ENCODE data around the gene C14orf93. TPM values are rescaled to one million over a fixed set of nuclear protein-coding genes. Genes with fewer than 3 reads are reported as not detected.

C14orf93 gene
- total RNA-seq, 1 donor from 2014 or later, result 15.4 TPM

DNA sequence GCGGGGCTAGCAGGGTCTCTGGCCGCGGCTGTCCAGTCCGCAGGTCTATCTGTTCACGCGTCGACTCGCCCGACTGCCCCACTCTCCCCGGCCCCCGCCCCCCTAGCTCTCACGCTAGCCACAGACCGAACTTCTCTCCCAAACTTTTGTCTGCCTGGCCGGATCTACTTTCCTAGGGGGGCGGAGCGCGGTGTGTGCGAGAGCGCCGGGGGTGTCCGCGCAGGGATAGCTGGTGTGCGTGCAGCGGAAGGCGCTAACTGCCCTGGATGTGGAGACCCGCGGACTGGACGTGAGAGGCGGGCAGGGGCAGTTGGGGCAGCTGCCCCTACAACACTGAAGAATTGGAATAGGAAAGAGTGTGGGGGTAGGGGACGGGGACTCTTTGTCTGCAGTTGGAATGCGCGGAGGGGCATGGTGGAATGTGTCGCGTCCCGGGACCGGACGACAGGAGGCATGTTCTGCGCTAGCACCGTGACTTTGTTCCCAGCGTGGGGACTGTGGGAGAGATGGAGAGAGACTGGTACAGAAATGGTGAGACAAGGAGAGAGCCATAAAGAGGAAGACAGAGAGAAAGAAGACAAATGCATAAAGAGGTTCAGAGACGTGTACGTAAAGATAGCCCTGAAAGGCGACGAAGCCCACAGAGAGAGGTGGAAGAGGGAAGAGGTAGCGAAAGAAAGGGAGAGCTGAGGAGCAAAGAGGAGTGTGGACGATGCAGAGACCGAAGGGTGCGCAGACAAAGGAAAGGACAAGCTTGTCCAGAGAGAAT lies 27.3 kb downstream of the C14orf93 start, which contains the start of gene AJUBA:
AJUBA (minus strand) TSS at position 75 of the 769 bp plus-strand sequence. CDS start 285 bp downstream, outside the sequence.
- TF ChIP-seq, protein P1, sequence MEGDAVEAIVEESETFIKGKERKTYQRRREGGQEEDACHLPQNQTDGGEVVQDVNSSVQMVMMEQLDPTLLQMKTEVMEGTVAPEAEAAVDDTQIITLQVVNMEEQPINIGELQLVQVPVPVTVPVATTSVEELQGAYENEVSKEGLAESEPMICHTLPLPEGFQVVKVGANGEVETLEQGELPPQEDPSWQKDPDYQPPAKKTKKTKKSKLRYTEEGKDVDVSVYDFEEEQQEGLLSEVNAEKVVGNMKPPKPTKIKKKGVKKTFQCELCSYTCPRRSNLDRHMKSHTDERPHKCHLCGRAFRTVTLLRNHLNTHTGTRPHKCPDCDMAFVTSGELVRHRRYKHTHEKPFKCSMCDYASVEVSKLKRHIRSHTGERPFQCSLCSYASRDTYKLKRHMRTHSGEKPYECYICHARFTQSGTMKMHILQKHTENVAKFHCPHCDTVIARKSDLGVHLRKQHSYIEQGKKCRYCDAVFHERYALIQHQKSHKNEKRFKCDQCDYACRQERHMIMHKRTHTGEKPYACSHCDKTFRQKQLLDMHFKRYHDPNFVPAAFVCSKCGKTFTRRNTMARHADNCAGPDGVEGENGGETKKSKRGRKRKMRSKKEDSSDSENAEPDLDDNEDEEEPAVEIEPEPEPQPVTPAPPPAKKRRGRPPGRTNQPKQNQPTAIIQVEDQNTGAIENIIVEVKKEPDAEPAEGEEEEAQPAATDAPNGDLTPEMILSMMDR (IDR thresholded peaks at IDR 0.05; ENCODE audit: unreplicated experiment), result no peak
- H3K27ac Mint-ChIP-seq, result peak within 1 kb of the TSS; percentile 62
- peaks cover 32% of the 10 kb centered on the region for H3K4me1 Mint-ChIP-seq (ENCODE audit: low read depth)
- H3K4me3 Mint-ChIP-seq (ENCODE audit: low read depth), result no peak within 1 kb of the TSS
- no peaks in the 10 kb centered on the region for H3K9me3 Mint-ChIP-seq (ENCODE audit: low read depth)
- no peaks in the 10 kb centered on the region for H3K27me3 Mint-ChIP-seq
- DNase-seq (ENCODE audit: low spot score, unreplicated experiment), result peak; percentile 84
- H3K36me3 Mint-ChIP-seq (ENCODE audit: insufficient read depth), result peaks cover 12% of the 10 kb centered on the region

- H3K27ac Mint-ChIP-seq, result peak overlapping the region; percentile 62
- no peaks in the 10 kb centered on the region for H3K27me3 Mint-ChIP-seq
- TF ChIP-seq, protein P1 (IDR thresholded peaks at IDR 0.05; ENCODE audit: unreplicated experiment), result no peak
- no peak overlapping the region for H3K4me3 Mint-ChIP-seq (ENCODE audit: low read depth)
- DNase-seq (ENCODE audit: low spot score, unreplicated experiment), result no peak
- H3K4me1 Mint-ChIP-seq (ENCODE audit: low read depth), result peaks cover 39% of the 10 kb centered on the region
- peaks cover 12% of the 10 kb centered on the region for H3K36me3 Mint-ChIP-seq (ENCODE audit: insufficient read depth)
- no peaks in the 10 kb centered on the region for H3K9me3 Mint-ChIP-seq (ENCODE audit: low read depth)
Observed at GRCh38 chr14:22981876-22982476, 28.0 kb downstream of the C14orf93 start.

DNA sequence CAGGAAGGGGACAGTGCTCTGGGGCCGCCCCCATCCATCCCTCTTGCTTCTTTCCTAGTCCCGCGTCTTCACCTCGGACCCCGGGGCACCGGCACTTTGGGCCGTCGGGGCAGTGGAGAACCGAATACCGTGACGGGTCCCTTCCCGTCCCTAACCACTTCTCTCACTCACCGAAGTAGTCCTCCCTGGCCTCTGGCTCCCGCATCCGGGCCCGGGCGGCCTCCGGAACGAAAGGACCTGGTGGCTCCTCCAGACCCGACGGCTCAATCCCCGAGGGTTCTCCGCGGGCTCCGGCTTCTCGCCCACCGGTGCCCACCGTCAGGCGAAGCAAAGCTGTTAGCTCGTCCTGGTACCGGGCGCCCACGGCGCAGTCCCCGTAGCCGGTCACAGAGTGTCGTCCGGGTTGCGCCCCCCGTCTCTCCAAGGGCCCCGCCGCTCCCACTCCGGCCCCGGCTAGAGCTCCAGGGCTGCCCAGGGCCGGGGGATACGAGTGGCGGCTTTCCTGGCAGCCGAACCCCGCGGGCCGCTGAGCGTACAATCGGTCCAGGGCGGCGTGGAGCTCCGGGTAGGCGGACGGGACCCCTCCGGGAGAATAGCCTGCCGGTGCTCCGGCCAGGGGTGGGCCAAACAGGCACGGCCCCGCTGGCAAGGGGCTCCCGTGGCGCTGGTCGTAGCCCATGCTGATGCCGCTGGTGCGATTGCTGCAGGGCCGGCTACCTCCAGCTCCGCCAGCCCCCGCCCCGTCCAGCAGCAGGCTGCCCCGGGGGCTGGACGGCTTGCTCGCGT lies 28.7 kb downstream of the C14orf93 start:
- Mint-ChIP-seq H3K27ac (peak overlapping the region; percentile 89), H3K9me3 (ENCODE audit: low read depth) (no peaks in the 10 kb centered on the region), H3K36me3 (ENCODE audit: insufficient read depth) (peaks cover 17% of the 10 kb centered on the region), H3K27me3 (no peaks in the 10 kb centered on the region), H3K4me3 (ENCODE audit: low read depth) (no peak overlapping the region), H3K4me1 (ENCODE audit: low read depth) (peaks cover 46% of the 10 kb centered on the region)
- no peak for DNase-seq (ENCODE audit: low spot score, unreplicated experiment)
- TF ChIP-seq, protein P1 (IDR thresholded peaks at IDR 0.05; ENCODE audit: unreplicated experiment), result no peak

DNA sequence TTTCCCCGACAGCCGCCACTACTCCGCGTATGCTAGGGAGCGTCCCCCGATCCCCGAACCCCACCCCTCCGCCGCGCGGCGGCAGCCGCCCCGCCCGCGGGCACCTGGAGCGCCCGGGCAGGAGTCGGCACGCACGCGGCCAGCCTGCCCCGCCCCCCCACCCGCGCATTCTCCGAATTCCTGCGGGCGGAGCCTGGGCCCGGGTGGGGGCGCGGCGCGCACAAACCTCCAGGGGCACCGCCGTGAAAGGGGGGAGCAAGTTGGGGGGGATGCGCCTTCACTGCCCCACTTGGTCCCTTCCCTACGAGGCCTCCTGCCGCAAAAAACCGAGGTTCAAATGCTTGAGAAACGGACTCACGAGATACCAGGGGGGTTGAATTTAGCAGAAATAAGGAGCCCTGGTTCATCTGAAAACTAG lies 29.3 kb downstream of the C14orf93 start:
- peak overlapping the region; percentile 95 for H3K27ac Mint-ChIP-seq
- H3K36me3 Mint-ChIP-seq (ENCODE audit: insufficient read depth), result peaks cover 19% of the 10 kb centered on the region
- no peaks in the 10 kb centered on the region for H3K9me3 Mint-ChIP-seq (ENCODE audit: low read depth)
- TF ChIP-seq, protein P1 (IDR thresholded peaks at IDR 0.05; ENCODE audit: unreplicated experiment), result no peak
- no peaks in the 10 kb centered on the region for H3K27me3 Mint-ChIP-seq
- peaks cover 48% of the 10 kb centered on the region for H3K4me1 Mint-ChIP-seq (ENCODE audit: low read depth)
- DNase-seq (ENCODE audit: low spot score, unreplicated experiment), result peak; percentile 55
- H3K4me3 Mint-ChIP-seq (ENCODE audit: low read depth), result peak overlapping the region; percentile 82
